GM19397 (cell line): ENCODE results near the gene AUTS2.
A peak's percentile ranks its signal among the peaks of the same experiment; 100 is the strongest.

Source experiments
- ATAC-seq: cut with Tn5 transposase; IDR thresholded peaks from one replicate; pipeline ENCODE4 v1.9.1; 2021; ENCODE audit warnings: mild to moderate bottlenecking, moderate library complexity; ENCODE audit not compliant: unreplicated experiment

Gene AUTS2

GRCh38 chr7:70313271-70313670 is 715.0 kb downstream of the AUTS2 start:
- no peak for ATAC-seq

GRCh38 chr7:70313687-70314086 is 715.4 kb downstream of the AUTS2 start:
- ATAC-seq: no peak

- no peak for ATAC-seq
Measured at GRCh38 chr7:70314221-70314620, 715.9 kb downstream of the AUTS2 start.

- ATAC-seq: no peak
Measured at GRCh38 chr7:70316745-70317144, 718.5 kb downstream of the AUTS2 start.

- no peak for ATAC-seq
Measured at GRCh38 chr7:70317356-70317755, 719.1 kb downstream of the AUTS2 start.

- no peak for ATAC-seq
Measured at GRCh38 chr7:70318511-70318910, 720.2 kb downstream of the AUTS2 start.

- ATAC-seq: no peak
Measured at GRCh38 chr7:70319057-70319456, 720.8 kb downstream of the AUTS2 start.

GRCh38 chr7:70321016-70321590 is 722.8 kb downstream of the AUTS2 start:
- ATAC-seq: no peak

- no peak for ATAC-seq
Measured at GRCh38 chr7:70322856-70323255, 724.6 kb downstream of the AUTS2 start.

GRCh38 chr7:70325509-70326101 is 727.3 kb downstream of the AUTS2 start:
- no peak for ATAC-seq

GRCh38 chr7:70334295-70334694 is 736.0 kb downstream of the AUTS2 start:
- ATAC-seq: no peak

GRCh38 chr7:70334871-70335270 is 736.6 kb downstream of the AUTS2 start:
- ATAC-seq: no peak

GRCh38 chr7:70336536-70336935 is 738.3 kb downstream of the AUTS2 start:
- ATAC-seq: no peak

GRCh38 chr7:70338015-70338414 is 739.7 kb downstream of the AUTS2 start:
- no peak for ATAC-seq

GRCh38 chr7:70340236-70340635 is 742.0 kb downstream of the AUTS2 start:
- ATAC-seq: no peak

GRCh38 chr7:70341446-70341845 is 743.2 kb downstream of the AUTS2 start:
- ATAC-seq: no peak

GRCh38 chr7:70343519-70343918 is 745.2 kb downstream of the AUTS2 start:
- no peak for ATAC-seq

GRCh38 chr7:70344726-70345125 is 746.5 kb downstream of the AUTS2 start:
- ATAC-seq: no peak

GRCh38 chr7:70346844-70347462 is 748.7 kb downstream of the AUTS2 start:
- ATAC-seq: no peak

GRCh38 chr7:70347463-70348254 is 749.4 kb downstream of the AUTS2 start:
- ATAC-seq: peak; percentile 90

GRCh38 chr7:70349031-70349430 is 750.8 kb downstream of the AUTS2 start:
- no peak for ATAC-seq

- no peak for ATAC-seq
Measured at GRCh38 chr7:70349819-70350218, 751.5 kb downstream of the AUTS2 start.
